Measurements from ENCODE around the gene IL22RA2.
A peak's percentile ranks its signal among the peaks of the same experiment; 100 is the strongest.
"Not testable (repeated sequence)": the region's sequence is repeated elsewhere in the genome, so short reads cannot be mapped to it uniquely, and the experiment has no call there.

The IL22RA2 gene

GRCh38 chr6:137173501-137173900, at the start of gene IL22RA2:
TSS of gene IL22RA2 (minus strand) at chr6:137173644. CDS start at chr6:137161749, 11,895 bp downstream.
- DNase-seq (ENCODE audit: low read depth in 2 of 2, low spot score in 1 of 2), result no peak

GRCh38 chr6:137222381-137222780, 48.9 kb upstream of the IL22RA2 start:
- no peak for DNase-seq (ENCODE audit: low read depth in 2 of 2, low spot score in 1 of 2)

- no peak for DNase-seq (ENCODE audit: low read depth in 2 of 2, low spot score in 1 of 2)
Measured at GRCh38 chr6:137219664-137220252, 46.3 kb upstream of the IL22RA2 start.

- DNase-seq (ENCODE audit: low read depth in 2 of 2, low spot score in 1 of 2), result peak; percentile 90
Measured at GRCh38 chr6:137218917-137219663, 45.6 kb upstream of the IL22RA2 start, which contains the start of gene IFNGR1. TSS of gene IFNGR1 (minus strand) at chr6:137219385. CDS start at chr6:137219327, 58 bp downstream.

GRCh38 chr6:137218473-137218916, 45.1 kb upstream of the IL22RA2 start:
- no peak for DNase-seq (ENCODE audit: low read depth in 2 of 2, low spot score in 1 of 2)

GRCh38 chr6:137217801-137218472, 44.5 kb upstream of the IL22RA2 start:
- no peak for DNase-seq (ENCODE audit: low read depth in 2 of 2, low spot score in 1 of 2)

- DNase-seq (ENCODE audit: low read depth in 2 of 2, low spot score in 1 of 2), result no peak
Measured at GRCh38 chr6:137216875-137217553, 43.6 kb upstream of the IL22RA2 start.

- no peak for DNase-seq (ENCODE audit: low read depth in 2 of 2, low spot score in 1 of 2)
Measured at GRCh38 chr6:137216106-137216505, 42.7 kb upstream of the IL22RA2 start.

- DNase-seq (ENCODE audit: low read depth in 2 of 2, low spot score in 1 of 2), result not testable (repeated sequence)
Measured at GRCh38 chr6:137215630-137216029, 42.2 kb upstream of the IL22RA2 start.

- no peak for DNase-seq (ENCODE audit: low read depth in 2 of 2, low spot score in 1 of 2)
Measured at GRCh38 chr6:137214931-137215330, 41.5 kb upstream of the IL22RA2 start.

GRCh38 chr6:137213813-137214212, 40.4 kb upstream of the IL22RA2 start:
- DNase-seq (ENCODE audit: low read depth in 2 of 2, low spot score in 1 of 2), result no peak

GRCh38 chr6:137213331-137213740, 39.9 kb upstream of the IL22RA2 start:
- DNase-seq (ENCODE audit: low read depth in 2 of 2, low spot score in 1 of 2), result no peak

GRCh38 chr6:137211910-137212309, 38.5 kb upstream of the IL22RA2 start:
- no peak for DNase-seq (ENCODE audit: low read depth in 2 of 2, low spot score in 1 of 2)

GRCh38 chr6:137210903-137211302, 37.5 kb upstream of the IL22RA2 start:
- DNase-seq (ENCODE audit: low read depth in 2 of 2, low spot score in 1 of 2), result no peak

GRCh38 chr6:137208279-137208678, 34.8 kb upstream of the IL22RA2 start:
- no peak for DNase-seq (ENCODE audit: low read depth in 2 of 2, low spot score in 1 of 2)

- not testable (repeated sequence) for DNase-seq (ENCODE audit: low read depth in 2 of 2, low spot score in 1 of 2)
Measured at GRCh38 chr6:137207457-137207856, 34.0 kb upstream of the IL22RA2 start.

- DNase-seq (ENCODE audit: low read depth in 2 of 2, low spot score in 1 of 2), result no peak
Measured at GRCh38 chr6:137206577-137206976, 33.1 kb upstream of the IL22RA2 start.

- DNase-seq (ENCODE audit: low read depth in 2 of 2, low spot score in 1 of 2), result no peak
Measured at GRCh38 chr6:137203256-137203655, 29.8 kb upstream of the IL22RA2 start.

GRCh38 chr6:137202078-137202477, 28.6 kb upstream of the IL22RA2 start:
- no peak for DNase-seq (ENCODE audit: low read depth in 2 of 2, low spot score in 1 of 2)

GRCh38 chr6:137201006-137201405, 27.6 kb upstream of the IL22RA2 start:
- no peak for DNase-seq (ENCODE audit: low read depth in 2 of 2, low spot score in 1 of 2)

GRCh38 chr6:137200288-137200687, 26.8 kb upstream of the IL22RA2 start:
- no peak for DNase-seq (ENCODE audit: low read depth in 2 of 2, low spot score in 1 of 2)
